WERI-Rb-1 (cell line): ENCODE measurements around the gene ASS1.
A peak's percentile ranks its signal among the peaks of the same experiment; 100 is the strongest.

Experiments used
- DNase-seq: peaks from one replicate; pipeline ENCODE4 v3.0.0-alpha.2; 2020
- H3K27ac ChIP-seq: fragments of 250-450 bp; sonication (Bioruptor Pico); 2 replicates; pipeline ENCODE4 v1.5.1; 2020; ENCODE audit warnings: mild to moderate bottlenecking, moderate library complexity
- H3K27me3 ChIP-seq: fragments of 250-450 bp; sonication (Bioruptor Pico); 2 replicates; pipeline ENCODE4 v1.5.1; 2021; ENCODE audit warnings: mild to moderate bottlenecking, low read depth, moderate library complexity; ENCODE audit not compliant: insufficient read depth, severe bottlenecking
- H3K36me3 ChIP-seq: fragments of 250-450 bp; sonication (Bioruptor Pico); 2 replicates; pipeline ENCODE4 v1.5.1; 2020; ENCODE audit warnings: mild to moderate bottlenecking, moderate library complexity
- H3K4me3 ChIP-seq: 2 replicates; pipeline ENCODE4 v1.5.1; 2011; ENCODE audit warnings: low read depth, mild to moderate bottlenecking, control low read depth, low read length
- H3K9me3 ChIP-seq: fragments of 250-450 bp; sonication (Bioruptor Pico); 2 replicates; pipeline ENCODE4 v1.5.1; 2021; ENCODE audit warnings: mild to moderate bottlenecking, moderate library complexity; ENCODE audit not compliant: severe bottlenecking
- CTCF ChIP-seq: IDR thresholded peaks from 2 replicates; pipeline ENCODE4 v1.5.1; 2011; ENCODE audit warnings: low read depth, mild to moderate bottlenecking, control low read depth, inconsistent platforms, low read length

Gene ASS1

DNA sequence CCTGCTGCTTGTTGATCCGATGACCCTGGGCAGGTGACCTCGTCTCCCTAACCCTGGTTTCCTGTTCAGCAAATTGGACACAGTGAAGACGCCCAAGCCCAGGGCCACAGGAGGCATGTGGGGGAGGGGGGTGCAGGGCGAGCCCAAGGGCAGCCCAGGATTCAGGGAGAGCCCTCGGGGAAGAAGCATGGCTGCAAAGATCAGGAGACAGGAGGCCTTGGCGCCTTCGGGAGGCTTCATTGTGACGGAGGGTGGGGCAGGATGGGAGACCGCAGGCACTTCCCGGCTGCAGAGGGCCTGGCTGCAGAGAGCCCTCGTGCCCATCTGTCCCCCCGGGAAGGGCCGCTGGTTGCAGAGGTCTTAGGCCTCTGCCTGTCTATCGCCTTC is 6.2 kb downstream of the ASS1 start:
- no peak overlapping the region for H3K27ac ChIP-seq
- H3K27me3 ChIP-seq: no peaks in the 10 kb centered on the region
- TF ChIP-seq CTCF: no peak
- no peak overlapping the region for H3K4me3 ChIP-seq
- no peak for DNase-seq
- H3K36me3 ChIP-seq: no peaks in the 10 kb centered on the region
- no peaks in the 10 kb centered on the region for H3K9me3 ChIP-seq

DNA sequence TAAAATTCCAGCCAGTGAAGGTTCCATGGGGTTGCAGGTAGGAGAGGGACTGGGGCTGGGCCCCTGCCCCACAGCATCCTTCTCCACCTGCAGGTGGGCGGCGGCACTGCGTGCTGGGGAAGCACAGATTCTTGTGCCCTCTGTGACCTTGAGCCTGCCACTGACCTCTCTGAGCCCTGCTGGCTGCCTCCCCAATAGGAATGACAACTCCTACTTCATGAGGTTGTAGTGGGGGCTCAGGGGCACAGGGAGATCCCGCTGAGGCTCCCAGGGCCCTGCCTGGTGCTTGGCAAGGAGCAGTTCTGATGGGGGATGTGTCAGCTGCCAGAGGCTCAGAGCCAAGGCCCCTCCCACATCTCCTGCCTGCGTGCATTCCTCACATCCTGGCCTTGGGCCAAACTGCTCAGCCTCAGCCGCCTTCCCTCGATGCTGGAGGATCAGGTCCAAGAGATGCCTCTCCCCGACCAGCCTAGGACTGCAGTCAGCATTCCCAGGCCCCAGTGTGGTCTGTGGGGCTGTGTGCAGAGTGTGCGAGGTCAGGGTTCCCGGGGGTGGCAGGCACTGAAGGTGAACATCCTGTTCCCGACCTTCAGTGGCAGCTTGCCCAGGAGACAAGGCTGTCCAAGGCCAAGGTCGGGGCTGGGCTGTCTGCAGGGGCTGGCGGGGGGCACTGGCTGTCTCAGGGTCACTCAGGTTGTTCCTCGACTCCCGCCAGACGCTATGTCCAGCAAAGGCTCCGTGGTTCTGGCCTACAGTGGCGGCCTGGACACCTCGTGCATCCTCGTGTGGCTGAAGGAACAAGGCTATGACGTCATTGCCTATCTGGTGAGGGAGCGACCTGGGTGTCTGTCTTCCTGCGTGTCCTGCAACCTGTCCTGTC is 7.0 kb downstream of the ASS1 start:
- H3K27ac ChIP-seq: no peak overlapping the region

GRCh38 chr9:130452835-130453234 is 8.1 kb downstream of the ASS1 start:
- no peaks in the 10 kb centered on the region for H3K9me3 ChIP-seq
- H3K36me3 ChIP-seq: no peaks in the 10 kb centered on the region
- no peak for DNase-seq
- no peaks in the 10 kb centered on the region for H3K27me3 ChIP-seq
- no peak for TF ChIP-seq CTCF
- no peak overlapping the region for H3K4me3 ChIP-seq
- H3K27ac ChIP-seq: no peak overlapping the region

More for the DNA sequence above, 7.0 kb downstream of the ASS1 start:
- peak; percentile 92 for TF ChIP-seq CTCF
- no peaks in the 10 kb centered on the region for H3K36me3 ChIP-seq
- no peaks in the 10 kb centered on the region for H3K27me3 ChIP-seq
- H3K4me3 ChIP-seq: no peak overlapping the region
- peak; percentile 74 for DNase-seq
- H3K9me3 ChIP-seq: no peaks in the 10 kb centered on the region

GRCh38 chr9:130453487-130453886 is 8.7 kb downstream of the ASS1 start:
- Histone ChIP-seq H3K27ac (no peak overlapping the region), H3K36me3 (no peaks in the 10 kb centered on the region), H3K9me3 (no peaks in the 10 kb centered on the region), H3K27me3 (no peaks in the 10 kb centered on the region), H3K4me3 (no peak overlapping the region)
- no peak for DNase-seq
- no peak for TF ChIP-seq CTCF

DNA sequence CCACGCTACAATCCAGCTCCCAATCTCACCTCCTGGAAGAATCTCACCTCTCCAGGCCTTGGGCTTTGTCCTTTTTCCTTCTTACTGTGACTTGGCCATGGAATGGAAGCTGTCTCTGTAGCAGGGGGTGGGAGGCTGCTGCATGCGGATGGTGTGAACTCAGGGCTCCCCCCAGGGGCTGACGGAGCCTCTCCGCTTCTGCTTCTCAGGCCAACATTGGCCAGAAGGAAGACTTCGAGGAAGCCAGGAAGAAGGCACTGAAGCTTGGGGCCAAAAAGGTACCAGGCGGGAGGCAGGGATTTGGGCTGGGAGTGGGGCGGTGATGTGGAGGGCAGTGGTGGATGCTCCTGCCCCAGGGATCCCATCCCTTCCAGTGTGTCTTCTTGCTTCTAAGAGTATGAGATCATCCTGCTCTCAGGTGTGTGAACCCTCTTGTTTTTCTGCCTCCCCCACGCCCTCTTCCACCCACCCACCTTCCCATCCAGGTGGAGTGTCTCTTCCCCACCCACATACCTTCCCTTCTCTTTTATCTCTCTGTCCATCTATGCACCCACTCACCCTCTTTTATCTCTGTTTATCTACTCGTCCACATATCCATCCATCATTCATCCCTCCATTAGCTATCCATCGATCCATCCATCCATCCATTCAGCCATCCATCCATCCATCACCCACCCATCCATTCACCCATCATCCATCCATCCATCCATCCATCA is 9.5 kb downstream of the ASS1 start:
- Histone ChIP-seq H3K4me3 (no peak overlapping the region), H3K27me3 (no peaks in the 10 kb centered on the region), H3K27ac (no peak overlapping the region), H3K36me3 (no peaks in the 10 kb centered on the region; the same call in 1 of the 2 replicates), H3K9me3 (no peaks in the 10 kb centered on the region)
- DNase-seq: no peak
- peak; percentile 45; the same call in 1 of the 2 replicates for TF ChIP-seq CTCF
